GM12892 (cell line): ENCODE data around the gene TCF4.

Experiments used
- DNase-seq: peaks from one replicate; pipeline ENCODE4 v3.0.0; 2011; ENCODE audit not compliant: insufficient read length
- FAIRE-seq: peaks from 2 replicates; lab custom pipeline; 2011; peaks lifted over from hg19 to GRCh38; lab: Jason Lieb, UNC
- POLR2A ChIP-seq: IDR thresholded peaks from 2 replicates; pipeline ENCODE4 v1.6.1; 2011; ENCODE audit warnings: low read depth, low read length, control low read depth
- POLR2AphosphoS5 ChIP-seq: IDR thresholded peaks from 2 replicates; pipeline ENCODE4 v1.6.1; 2011; ENCODE audit warnings: low read depth, low read length, control low read depth
- TAF1 ChIP-seq: IDR thresholded peaks from 2 replicates; pipeline ENCODE4 v1.6.1; 2011; ENCODE audit warnings: low read depth, mild to moderate bottlenecking, control low read depth, low read length, borderline replicate concordance

TCF4 gene

GRCh38 chr18:55584201-55584600, 3.8 kb downstream of the TCF4 start:
- TF ChIP-seq TAF1, result no peak
- no peak for TF ChIP-seq POLR2AphosphoS5
- no peak for TF ChIP-seq POLR2A
- FAIRE-seq (no peak), DNase-seq (no peak)

DNA sequence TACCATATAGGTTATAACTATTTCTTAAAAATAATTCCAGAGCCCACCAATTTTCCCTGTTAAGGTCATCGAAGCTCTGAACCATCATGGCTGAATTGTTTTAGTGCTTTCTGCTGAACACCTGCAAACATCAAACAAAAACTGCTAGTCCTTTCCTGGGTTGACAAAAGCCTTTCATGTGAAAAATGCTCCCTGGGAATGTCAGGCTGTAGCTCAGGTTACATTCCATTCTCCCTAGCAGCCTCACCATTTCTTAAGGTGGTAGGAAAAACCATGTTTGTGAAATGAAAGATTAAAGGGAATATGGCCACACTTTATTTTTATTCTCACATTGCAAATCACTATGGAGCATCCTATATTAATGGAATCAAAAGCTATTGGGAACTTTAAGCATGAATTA, 5.7 kb downstream of the TCF4 start:
- no peak for DNase-seq
- no peak for FAIRE-seq
- TF ChIP-seq POLR2AphosphoS5 (no peak), TAF1 (no peak)

- no peak for DNase-seq
- FAIRE-seq, result no peak
- TF ChIP-seq TAF1, result no peak
- no peak for TF ChIP-seq POLR2AphosphoS5
- TF ChIP-seq POLR2A, result no peak
These were observed 8.3 kb downstream of the TCF4 start for GRCh38 chr18:55579501-55580270.

DNA sequence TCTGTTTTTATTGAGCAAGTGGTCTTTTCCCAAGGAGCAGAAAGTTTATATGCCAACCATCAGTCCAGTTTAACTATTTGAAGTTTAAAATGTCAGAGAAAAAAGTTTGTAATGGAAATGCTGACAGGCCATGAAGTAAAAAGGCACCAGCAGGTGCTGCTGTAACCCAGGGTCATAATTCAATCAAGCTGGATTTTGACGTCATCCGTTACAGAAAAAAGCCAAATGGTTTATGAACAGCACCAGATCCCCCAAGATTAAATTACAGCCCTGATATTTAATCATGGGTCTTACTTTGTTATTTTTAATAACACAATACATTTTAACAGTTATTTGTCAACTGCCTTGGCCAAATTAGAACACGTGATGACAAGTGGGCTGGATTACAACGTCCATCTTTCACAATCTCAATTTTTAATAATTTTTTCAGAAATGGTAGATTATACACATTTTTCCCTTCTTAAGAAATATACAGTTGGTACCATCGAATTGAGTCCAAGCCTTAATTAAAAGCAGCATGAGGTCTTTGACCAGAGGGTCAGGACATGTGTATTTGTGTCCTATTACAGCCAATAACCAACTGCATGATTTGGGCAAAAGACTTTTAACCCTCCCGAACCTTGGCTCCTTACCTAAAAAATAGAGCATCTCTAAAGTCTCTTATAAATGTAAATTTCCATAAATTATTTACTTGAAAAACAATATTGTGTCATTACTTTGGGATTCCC, 10.0 kb downstream of the TCF4 start:
- DNase-seq (no peak), FAIRE-seq (no peak)
- TF ChIP-seq POLR2A (no peak), POLR2AphosphoS5 (no peak), TAF1 (no peak)

DNA sequence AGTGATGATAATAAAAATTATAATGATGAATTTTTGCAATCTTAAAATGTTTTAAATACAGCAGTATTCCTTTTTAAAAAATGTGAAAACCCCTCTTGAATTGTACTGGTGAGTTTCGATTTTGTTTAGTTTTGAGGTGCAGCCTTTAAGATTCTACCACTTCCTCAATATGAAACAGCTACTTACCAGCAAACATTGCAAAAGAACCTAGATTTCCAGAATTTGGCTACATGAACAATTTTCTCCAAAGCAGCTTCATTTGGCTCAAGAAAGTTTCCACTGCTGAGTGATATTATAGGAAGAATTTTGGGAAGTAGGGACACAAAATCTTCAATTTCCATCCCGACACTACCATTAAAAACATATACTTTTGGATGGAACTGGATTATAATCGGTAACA, 12.0 kb downstream of the TCF4 start:
- FAIRE-seq (no peak), DNase-seq (no peak)
- TF ChIP-seq POLR2A, result no peak
- no peak for TF ChIP-seq TAF1
- TF ChIP-seq POLR2AphosphoS5, result no peak

- DNase-seq, result no peak
- TF ChIP-seq TAF1 (no peak), POLR2AphosphoS5 (no peak)
- no peak for FAIRE-seq
These were observed 12.9 kb downstream of the TCF4 start for GRCh38 chr18:55575066-55575465.

DNA sequence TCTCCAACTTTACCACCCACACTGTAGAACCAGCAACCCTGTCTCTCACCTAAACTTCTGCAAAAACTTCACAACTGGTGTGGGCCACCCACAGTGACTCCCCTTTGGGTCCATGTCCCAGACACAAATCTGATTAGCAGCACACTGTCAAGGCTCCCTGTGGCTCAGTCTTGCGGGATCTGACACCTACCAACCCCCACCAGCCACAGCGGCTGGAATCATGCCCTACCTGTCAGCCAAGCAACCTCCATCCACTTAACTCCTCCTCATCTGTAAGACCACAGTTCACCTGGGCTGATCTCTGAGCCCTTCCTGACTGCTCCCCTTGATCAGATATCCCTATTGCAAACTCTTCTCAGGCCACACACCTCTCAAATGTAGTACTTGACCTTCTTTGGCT, 14.6 kb downstream of the TCF4 start:
- no peak for FAIRE-seq
- TF ChIP-seq TAF1 (no peak), POLR2A (no peak), POLR2AphosphoS5 (no peak)
- DNase-seq, result no peak

DNA sequence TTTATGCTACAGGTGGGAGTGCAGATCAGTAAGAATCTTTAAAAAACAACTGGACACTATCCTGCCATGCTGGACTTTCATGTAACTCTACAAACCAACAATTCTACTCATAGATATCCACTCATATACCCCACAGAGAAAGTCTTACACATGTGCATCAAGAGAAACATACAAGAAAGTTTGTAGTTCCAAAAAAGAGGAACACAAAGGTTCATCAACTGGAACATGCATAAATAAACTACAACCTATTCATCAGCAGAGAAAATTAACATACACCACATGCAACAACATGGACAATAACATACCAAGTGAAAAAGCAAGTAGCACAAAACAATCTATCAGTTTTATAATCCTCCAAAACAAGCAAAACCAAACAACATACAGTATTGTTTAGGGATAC, 17.0 kb downstream of the TCF4 start:
- no peak for DNase-seq
- TF ChIP-seq TAF1 (no peak), POLR2A (no peak), POLR2AphosphoS5 (no peak)
- FAIRE-seq, result no peak

DNA sequence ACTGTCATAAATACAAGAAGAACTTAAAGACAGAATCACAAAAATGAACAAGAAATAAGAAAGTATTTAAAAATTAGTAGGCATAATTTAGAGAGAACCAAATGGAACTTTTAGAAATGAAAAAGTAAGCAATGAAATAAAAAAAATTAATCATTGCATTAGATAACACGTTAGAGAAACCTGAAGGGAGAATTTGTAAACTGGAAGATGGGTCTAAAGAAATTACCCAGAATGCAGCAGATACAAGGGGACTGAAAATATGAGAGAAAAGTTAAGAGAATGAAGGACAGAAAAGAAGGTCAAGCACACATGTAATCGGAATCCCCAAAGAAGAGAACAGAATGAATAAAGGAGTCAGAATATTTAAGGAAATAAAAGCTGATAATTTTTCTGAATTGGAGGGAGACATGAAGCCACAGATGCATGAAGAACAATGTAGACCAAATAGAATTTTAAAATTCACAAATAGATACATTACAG, 21.5 kb downstream of the TCF4 start:
- DNase-seq (no peak), FAIRE-seq (no peak)
- TF ChIP-seq POLR2AphosphoS5, result no peak
- TF ChIP-seq TAF1, result no peak
- no peak for TF ChIP-seq POLR2A

DNA sequence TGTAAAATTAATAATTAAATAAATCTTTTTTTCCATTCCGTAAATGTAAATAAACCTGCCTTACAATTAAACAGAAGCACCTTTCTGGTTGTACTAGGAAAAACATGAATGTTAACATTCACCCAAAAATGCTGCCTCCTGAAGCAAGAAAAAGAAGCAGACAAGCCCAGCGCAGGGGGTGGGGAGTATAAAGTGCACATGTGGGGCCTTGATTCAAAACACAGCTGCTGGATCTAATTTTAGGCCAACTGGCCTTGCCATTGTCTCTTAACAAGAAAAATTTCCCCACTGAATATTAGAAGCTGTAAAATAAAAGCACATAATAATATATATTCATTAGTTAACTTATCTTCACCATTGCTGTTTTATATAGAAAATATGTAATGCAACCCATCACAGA, 28.3 kb downstream of the TCF4 start:
- FAIRE-seq (no peak), DNase-seq (no peak)
- TF ChIP-seq TAF1 (no peak), POLR2A (no peak), POLR2AphosphoS5 (no peak)

- FAIRE-seq (no peak), DNase-seq (no peak)
- TF ChIP-seq TAF1 (no peak), POLR2A (no peak), POLR2AphosphoS5 (no peak)
These were observed 30.8 kb downstream of the TCF4 start for GRCh38 chr18:55557211-55557610.
